Measurements from ENCODE around the gene MUC5AC. TPM values are rescaled to one million over a fixed set of nuclear protein-coding genes. Genes with fewer than 3 reads are reported as not detected.

The MUC5AC gene
- total RNA-seq, 2 experiments from 2014 or later, result not detected

DNA sequence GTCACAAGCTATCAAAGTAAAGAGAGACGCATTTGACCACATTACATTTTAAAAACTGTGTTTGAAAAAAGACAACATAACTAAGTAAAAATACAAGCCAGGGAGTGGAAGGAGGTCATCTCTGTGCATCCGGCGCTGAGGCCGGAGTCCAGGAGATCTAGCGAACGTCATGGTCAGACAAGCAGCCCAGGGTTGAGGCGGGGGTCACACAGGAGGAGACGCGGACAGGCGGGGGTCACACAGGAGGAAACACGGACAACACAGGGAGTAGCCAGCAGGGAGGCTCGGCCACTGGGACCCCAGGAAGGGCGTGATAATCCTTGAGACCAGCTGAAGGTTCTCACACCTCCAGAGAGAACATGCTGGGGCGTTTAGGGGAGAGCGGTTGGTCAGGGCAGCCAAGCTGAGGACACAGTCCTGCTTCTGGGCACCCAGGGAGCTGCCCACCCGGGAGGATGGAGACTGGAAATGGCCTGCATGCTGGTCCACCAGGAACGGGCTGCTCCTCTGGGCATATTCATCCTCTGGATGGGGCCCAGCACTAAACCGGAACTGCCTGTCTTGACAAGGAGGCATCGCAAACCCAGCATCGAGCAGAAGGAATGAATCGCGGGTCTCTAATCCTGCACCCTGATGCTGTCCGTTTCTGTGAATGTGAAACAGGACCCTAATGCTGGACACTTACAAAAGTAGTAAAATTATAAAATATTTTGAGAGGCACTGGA is 40.9 kb upstream of the MUC5AC start:
- H3K4me3 Mint-ChIP-seq, result no peak overlapping the region
- CTCF ChIA-PET, result no interaction called here
- no peaks in the 10 kb centered on the region for H3K9me3 Mint-ChIP-seq
- POLR2A ChIA-PET, result no interaction called here
- no peak overlapping the region for H3K27ac Mint-ChIP-seq
- H3K4me1 Mint-ChIP-seq, result no peaks in the 10 kb centered on the region
- DNase-seq, result no peak
- no peaks in the 10 kb centered on the region for H3K27me3 Mint-ChIP-seq
- H3K36me3 Mint-ChIP-seq (ENCODE audit: low read depth), result no peaks in the 10 kb centered on the region

DNA sequence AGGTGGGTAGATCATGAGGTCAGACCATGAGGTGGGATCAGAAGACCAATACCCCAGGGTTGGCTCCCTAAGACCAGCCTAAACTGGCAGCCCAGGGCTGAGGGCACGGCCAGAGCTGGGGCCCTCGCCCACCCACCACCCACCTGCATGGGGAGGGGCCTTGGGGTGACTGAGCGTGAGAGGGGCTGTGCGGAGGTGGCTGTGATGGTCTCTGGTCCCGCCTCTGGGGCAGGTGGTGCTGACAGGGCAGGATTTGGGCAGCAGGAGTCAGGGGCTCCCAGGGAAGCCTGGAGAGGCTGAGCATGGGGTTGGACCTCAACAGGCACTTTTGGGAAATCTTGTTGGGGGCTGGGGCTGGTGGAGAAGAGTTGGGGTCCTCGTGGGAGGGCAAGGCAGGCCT is 39.8 kb upstream of the MUC5AC start:
- H3K4me3 Mint-ChIP-seq, result no peak overlapping the region
- POLR2A ChIA-PET, result no interaction called here
- H3K27ac Mint-ChIP-seq, result no peak overlapping the region
- DNase-seq, result no peak
- no peaks in the 10 kb centered on the region for H3K36me3 Mint-ChIP-seq (ENCODE audit: low read depth)
- CTCF ChIA-PET, result no interaction called here
- H3K27me3 Mint-ChIP-seq, result no peaks in the 10 kb centered on the region
- no peaks in the 10 kb centered on the region for H3K4me1 Mint-ChIP-seq
- H3K9me3 Mint-ChIP-seq, result no peaks in the 10 kb centered on the region

DNA sequence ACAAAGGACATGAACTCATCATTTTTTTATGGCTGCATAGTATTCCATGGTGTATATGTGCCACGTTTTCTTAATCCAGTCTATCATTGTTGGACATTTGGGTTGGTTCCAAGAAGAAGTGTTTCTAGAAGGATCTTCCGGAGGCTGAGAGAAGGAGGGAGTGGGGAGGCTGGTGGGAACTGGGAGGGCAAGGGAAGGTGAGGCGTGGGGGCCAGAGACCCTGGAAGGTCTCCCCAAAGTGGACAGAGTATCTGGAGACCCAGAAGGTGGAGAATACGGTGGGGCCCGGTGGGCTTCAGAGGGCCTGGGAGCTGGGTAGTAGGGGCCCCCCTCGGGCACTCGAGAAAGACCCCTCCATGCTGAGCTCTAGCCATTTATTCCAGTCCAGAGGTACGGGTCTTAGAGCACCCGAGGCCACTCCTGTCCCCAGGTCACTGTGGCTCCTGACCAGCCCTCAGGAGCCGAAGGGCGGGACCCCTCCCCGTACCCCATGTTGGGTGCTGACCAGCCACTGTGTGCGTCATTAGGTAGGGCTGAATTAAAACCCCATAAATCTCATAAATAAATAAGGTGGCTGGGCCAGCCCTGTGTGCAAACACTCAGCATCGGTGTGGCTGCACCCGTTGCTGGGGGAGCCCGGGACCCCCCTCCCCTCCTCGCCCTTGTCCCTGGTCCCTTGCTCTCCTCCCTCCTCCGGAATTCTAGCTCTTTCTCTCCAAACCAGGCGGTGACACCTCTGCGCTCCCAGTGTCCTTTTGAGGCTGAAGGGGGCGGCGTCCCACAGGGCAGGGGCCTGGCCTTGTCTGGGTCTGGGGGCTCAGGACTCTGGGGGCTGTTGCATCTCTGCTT is 38.8 kb upstream of the MUC5AC start:
- Mint-ChIP-seq H3K9me3 (no peaks in the 10 kb centered on the region), H3K4me1 (no peaks in the 10 kb centered on the region), H3K27ac (no peak overlapping the region), H3K4me3 (no peak overlapping the region), H3K27me3 (no peaks in the 10 kb centered on the region), H3K36me3 (ENCODE audit: low read depth) (no peaks in the 10 kb centered on the region)
- DNase-seq, result no peak
- ChIA-PET CTCF (no interaction called here), POLR2A (no interaction called here)

DNA sequence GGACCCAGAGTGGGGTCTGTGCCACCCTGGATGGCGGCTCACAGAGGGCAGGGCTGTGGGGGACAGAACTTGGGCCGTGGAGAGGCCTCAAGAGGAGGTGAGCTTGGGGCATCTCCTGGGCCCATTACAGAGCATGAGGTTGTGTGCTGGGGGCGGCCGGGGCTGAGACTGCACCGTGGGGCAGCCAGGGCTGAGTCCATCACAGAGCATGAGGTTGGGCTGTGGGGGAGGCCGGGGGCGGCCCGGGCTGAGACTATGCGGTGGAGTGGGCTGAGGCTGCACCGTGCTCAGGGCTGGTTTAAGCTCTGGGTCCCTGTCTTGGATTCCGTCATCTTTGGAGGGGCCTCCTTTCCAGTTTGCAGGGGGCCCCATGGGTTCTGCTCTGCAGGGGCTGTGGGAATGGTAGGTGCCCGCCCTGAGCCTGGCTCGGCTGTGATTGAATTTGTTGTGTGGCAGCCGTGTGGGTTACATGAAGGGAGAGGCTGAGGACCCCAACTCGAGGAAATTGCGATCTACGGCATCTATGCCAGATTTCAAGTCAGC is 38.1 kb upstream of the MUC5AC start:
- CTCF ChIA-PET, result no interaction called here
- DNase-seq, result no peak
- Mint-ChIP-seq H3K4me3 (no peak overlapping the region), H3K9me3 (peaks cover 6% of the 10 kb centered on the region), H3K4me1 (no peaks in the 10 kb centered on the region), H3K27ac (no peak overlapping the region), H3K36me3 (ENCODE audit: low read depth) (peaks cover 3% of the 10 kb centered on the region), H3K27me3 (no peaks in the 10 kb centered on the region)
- POLR2A ChIA-PET, result no interaction called here

DNA sequence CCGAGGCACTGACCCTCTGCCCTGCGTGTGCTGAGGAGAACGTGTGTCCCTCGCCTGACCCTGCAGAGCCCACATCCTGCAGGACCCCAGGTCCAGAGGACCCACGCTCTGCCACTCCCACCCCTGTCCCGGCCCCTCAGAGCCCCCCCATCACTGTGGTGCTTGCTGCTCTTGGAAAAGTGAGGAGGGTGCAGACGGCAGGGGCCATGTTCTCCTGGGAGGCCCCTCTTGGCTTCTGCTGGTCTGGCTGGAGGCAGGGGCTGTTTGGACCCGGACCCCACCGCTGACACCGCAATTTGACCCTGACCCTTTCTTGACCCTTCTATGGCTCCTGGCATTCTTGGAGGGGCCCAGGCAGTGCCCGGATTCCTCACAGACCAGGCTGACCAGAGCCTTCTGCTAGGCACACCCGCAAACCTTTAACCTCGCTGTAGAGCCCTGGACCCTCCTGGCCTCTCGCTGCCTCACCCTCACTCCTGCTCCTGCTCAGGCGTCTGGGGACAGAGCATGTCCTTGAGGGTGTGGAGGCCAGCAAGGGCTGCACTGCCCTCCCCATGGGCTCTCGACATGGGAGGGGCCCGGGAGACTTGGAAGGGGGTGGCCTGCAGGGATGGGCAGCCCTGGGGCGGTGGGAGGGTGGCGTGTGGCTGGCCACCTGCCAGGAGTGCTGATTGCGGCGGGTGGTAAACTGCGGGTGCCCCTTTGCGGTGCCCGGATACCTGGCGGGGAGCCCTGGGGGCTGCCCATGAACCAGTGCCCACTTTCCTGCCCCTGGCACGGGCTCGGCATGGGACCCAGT is 37.0 kb upstream of the MUC5AC start:
- DNase-seq, result no peak
- no peak overlapping the region for H3K4me3 Mint-ChIP-seq
- H3K4me1 Mint-ChIP-seq, result no peaks in the 10 kb centered on the region
- no peaks in the 10 kb centered on the region for H3K27me3 Mint-ChIP-seq
- peaks cover 3% of the 10 kb centered on the region for H3K36me3 Mint-ChIP-seq (ENCODE audit: low read depth)
- peaks cover 9% of the 10 kb centered on the region for H3K9me3 Mint-ChIP-seq
- POLR2A ChIA-PET, result no interaction called here
- CTCF ChIA-PET, result no interaction called here
- H3K27ac Mint-ChIP-seq, result no peak overlapping the region

DNA sequence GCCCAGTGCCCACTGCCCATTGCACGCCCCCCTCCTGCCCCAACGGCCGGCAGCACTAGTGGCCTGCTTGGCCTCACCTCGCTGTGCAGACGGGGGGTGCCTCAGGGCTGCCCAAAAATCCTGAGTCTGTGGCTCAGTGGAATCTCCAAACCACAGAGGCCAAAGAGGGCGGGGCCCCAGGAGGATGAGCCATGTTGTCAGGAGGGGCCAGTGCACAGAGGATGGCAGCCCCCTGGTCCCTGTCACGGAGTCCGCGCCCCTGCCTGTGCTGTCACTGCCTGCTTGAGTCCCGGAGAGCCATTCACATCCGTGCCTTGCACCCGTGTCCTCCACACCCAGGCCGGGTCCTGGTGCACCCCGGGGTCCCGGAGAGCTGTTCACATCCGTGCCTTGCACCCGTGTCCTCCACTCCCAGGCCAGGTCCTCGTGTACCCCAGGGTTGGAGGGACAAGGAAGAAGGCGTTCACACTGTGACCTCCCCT is 36.4 kb upstream of the MUC5AC start:
- H3K4me1 Mint-ChIP-seq, result no peaks in the 10 kb centered on the region
- H3K4me3 Mint-ChIP-seq, result no peak overlapping the region
- peaks cover 3% of the 10 kb centered on the region for H3K36me3 Mint-ChIP-seq (ENCODE audit: low read depth)
- H3K9me3 Mint-ChIP-seq, result peaks cover 9% of the 10 kb centered on the region
- no peak for DNase-seq
- ChIA-PET CTCF (no interaction called here), POLR2A (no interaction called here)
- no peaks in the 10 kb centered on the region for H3K27me3 Mint-ChIP-seq
- no peak overlapping the region for H3K27ac Mint-ChIP-seq

DNA sequence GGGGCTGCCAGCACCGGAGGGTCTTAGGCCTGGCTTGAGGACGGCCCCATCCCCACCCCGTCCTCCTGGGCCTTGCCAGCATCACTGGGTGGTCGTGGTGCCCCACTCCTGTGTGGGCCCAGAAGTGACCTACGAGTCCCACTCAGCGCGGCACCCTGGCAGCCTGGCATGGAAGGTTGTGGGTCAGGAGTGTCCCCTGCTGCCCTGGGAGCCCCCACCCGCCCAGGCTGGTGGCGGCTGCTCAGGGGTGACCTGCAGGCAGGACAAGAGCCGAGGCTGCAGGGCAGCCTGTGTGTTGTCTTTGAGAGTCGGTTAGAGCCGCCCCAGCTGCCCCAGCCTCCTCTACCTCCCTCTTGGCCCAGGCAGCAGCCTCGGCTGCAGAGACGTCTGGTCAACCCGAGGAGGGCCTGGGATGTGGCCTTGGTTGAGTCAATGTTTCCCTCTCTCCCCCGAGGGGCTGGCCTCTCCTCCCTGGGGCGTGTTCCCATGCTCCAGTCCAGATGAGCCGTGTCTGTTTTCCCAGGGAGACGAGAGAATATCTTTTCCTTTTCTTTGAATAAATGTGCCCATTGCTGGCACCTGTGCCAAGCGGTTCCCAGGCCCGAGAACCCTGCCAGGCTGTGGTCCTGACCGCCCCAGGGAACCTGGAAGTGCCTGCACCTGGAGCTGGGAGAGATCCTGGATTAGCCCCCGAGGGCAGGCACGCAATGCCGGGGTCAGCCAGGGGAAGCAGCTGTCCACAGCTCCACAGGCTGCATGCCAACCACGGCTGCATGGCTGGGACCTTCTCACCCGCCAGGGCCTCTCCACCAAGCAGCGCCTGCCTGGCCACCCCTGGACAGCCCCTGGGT is 35.7 kb upstream of the MUC5AC start:
- H3K4me3 Mint-ChIP-seq, result no peak overlapping the region
- no peak for DNase-seq

DNA sequence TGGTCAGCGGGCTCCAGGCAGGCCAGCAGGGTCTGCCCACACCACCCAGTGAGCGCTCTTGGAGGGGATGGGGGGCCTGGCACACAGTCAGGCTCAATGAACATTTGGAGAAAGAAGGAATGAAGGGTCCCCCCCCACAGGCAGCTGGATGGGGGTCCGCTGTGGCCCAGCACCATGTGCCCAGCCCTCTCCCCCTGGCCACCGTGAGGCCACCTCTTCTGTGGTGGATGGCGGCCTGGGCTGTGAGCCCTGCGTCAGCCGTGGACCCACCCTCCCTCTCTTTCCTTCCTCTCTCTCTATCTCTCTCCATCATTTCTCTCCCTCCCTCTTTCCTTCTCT is 35.1 kb upstream of the MUC5AC start:
- DNase-seq, result no peak
- Mint-ChIP-seq H3K9me3 (peaks cover 9% of the 10 kb centered on the region), H3K27me3 (no peaks in the 10 kb centered on the region), H3K36me3 (ENCODE audit: low read depth) (peaks cover 3% of the 10 kb centered on the region), H3K4me3 (no peak overlapping the region), H3K27ac (no peak overlapping the region), H3K4me1 (no peaks in the 10 kb centered on the region)
- CTCF ChIA-PET, result no interaction called here
- POLR2A ChIA-PET, result no interaction called here

More for the DNA sequence above, 35.7 kb upstream of the MUC5AC start:
- POLR2A ChIA-PET, result no interaction called here
- Mint-ChIP-seq H3K36me3 (ENCODE audit: low read depth) (peaks cover 3% of the 10 kb centered on the region), H3K27ac (no peak overlapping the region), H3K9me3 (peaks cover 9% of the 10 kb centered on the region), H3K4me1 (no peaks in the 10 kb centered on the region), H3K27me3 (no peaks in the 10 kb centered on the region)
- CTCF ChIA-PET, result no interaction called here

DNA sequence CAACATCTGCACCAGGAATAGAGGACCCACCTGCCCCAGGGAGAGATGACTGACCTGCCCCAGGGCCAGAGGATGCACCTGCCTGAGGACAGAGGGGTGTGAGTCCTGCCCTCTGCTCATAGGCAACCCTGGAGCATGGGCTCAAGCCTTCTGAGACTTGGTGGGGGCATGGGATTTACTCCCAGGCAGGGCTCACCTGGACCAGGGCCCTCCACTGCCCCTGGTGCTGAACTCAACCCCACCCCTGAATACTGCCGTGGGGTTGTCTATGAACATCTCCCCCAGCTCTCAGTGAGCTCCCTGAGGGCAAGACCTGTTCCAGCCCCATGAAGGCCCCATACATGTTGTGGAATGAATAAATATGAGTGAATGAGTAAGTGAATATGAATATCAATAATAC is 33.8 kb upstream of the MUC5AC start:
- no peak overlapping the region for H3K27ac Mint-ChIP-seq
- no peak overlapping the region for H3K4me3 Mint-ChIP-seq
- peaks cover 9% of the 10 kb centered on the region for H3K9me3 Mint-ChIP-seq
- H3K36me3 Mint-ChIP-seq (ENCODE audit: low read depth), result peaks cover 3% of the 10 kb centered on the region
- DNase-seq, result no peak
- ChIA-PET CTCF (no interaction called here), POLR2A (no interaction called here)
- H3K4me1 Mint-ChIP-seq, result no peaks in the 10 kb centered on the region
- no peaks in the 10 kb centered on the region for H3K27me3 Mint-ChIP-seq

DNA sequence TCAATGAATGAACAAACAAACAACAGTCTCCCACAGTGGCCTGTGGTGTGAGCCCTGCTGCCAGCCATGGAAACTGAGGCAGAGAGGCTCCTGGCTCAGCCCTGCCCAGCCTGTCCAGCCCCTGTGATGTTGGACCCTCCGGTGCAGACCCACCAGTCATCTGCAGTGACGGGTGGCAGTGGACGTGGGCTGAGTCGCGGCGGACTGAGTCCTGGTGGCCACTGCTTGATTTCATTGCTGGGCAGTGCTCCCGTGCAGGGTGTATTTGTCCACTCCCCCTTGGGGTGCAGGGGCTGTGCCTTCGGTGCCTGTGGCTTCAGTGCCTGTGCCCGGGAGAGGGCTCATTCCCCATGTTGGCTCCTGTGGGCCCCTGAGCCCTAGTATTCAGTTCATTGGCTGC is 31.9 kb upstream of the MUC5AC start:
- ChIA-PET POLR2A (no interaction called here), CTCF (no interaction called here)
- no peak for DNase-seq
- H3K27ac Mint-ChIP-seq, result no peak overlapping the region
- peaks cover 9% of the 10 kb centered on the region for H3K9me3 Mint-ChIP-seq
- peaks cover 3% of the 10 kb centered on the region for H3K36me3 Mint-ChIP-seq (ENCODE audit: low read depth)
- H3K27me3 Mint-ChIP-seq, result no peaks in the 10 kb centered on the region
- H3K4me3 Mint-ChIP-seq, result no peak overlapping the region
- no peaks in the 10 kb centered on the region for H3K4me1 Mint-ChIP-seq

DNA sequence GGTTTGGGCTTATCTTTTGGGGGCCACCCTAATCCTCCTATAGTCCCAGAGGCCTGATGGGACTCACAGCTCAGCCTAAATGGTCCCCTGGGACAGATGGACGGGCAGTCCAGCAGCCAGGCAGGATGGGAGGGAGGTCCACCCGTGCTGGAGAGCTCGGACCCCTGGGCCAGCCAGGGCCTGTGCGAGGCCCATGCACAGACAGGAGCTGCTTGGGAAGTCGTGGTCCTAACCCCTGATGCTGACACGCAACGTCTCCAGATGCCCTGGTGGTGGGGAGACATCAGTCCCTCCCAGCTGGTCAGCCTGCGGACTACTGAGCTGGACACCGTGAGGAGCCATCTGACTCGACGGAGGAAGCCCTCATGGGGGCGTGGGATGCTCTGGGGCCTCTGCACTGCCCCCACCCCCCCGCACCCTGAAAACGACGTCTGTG is 31.2 kb upstream of the MUC5AC start:
- Mint-ChIP-seq H3K36me3 (ENCODE audit: low read depth) (peaks cover 3% of the 10 kb centered on the region), H3K4me3 (no peak overlapping the region), H3K27ac (no peak overlapping the region), H3K27me3 (no peaks in the 10 kb centered on the region), H3K9me3 (peaks cover 9% of the 10 kb centered on the region), H3K4me1 (no peaks in the 10 kb centered on the region)
- no peak for DNase-seq
- POLR2A ChIA-PET, result no interaction called here
- CTCF ChIA-PET, result no interaction called here

DNA sequence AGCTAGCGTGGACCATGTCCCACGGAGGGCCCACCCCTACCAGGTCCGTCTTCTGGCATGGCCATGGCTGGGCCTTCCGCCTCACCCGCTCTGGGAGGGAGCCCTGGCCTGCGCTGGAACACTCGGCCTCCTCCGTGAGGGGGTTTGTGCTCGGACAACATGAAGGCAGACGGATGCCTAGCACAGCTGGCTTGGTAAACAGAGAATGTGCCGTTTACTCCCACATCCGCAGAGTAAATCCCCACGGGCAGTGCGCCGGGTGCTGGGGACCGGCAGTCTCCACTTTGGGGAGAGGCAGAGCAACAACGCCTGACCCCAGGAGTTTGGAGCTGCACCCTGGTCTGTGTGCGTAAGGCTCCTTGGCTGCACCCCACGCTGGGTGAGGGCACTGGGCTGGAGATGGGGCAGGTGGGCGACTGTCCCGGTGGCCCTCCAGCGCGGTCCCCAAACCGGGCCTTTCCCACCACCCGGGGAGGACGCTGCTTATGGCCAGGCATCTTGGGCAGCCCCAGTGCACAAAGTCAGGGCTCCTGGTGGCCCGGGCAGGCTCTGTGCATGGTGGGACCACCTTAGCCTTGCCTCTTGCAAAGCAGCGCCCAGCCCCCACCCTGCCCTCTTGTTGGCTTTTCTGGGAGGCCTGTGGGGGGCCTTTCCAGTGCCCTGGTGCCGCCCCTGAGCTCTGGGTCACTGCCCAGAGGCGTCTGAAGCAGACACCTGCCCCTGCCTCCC is 30.7 kb upstream of the MUC5AC start:
- Mint-ChIP-seq H3K27ac (no peak overlapping the region), H3K9me3 (peaks cover 9% of the 10 kb centered on the region), H3K4me3 (no peak overlapping the region), H3K36me3 (ENCODE audit: low read depth) (peaks cover 3% of the 10 kb centered on the region), H3K4me1 (no peaks in the 10 kb centered on the region), H3K27me3 (no peaks in the 10 kb centered on the region)
- POLR2A ChIA-PET, result no interaction called here
- CTCF ChIA-PET, result no interaction called here
- no peak for DNase-seq
